ENCODE measurements around the gene DPEP3.

DPEP3 gene

DNA sequence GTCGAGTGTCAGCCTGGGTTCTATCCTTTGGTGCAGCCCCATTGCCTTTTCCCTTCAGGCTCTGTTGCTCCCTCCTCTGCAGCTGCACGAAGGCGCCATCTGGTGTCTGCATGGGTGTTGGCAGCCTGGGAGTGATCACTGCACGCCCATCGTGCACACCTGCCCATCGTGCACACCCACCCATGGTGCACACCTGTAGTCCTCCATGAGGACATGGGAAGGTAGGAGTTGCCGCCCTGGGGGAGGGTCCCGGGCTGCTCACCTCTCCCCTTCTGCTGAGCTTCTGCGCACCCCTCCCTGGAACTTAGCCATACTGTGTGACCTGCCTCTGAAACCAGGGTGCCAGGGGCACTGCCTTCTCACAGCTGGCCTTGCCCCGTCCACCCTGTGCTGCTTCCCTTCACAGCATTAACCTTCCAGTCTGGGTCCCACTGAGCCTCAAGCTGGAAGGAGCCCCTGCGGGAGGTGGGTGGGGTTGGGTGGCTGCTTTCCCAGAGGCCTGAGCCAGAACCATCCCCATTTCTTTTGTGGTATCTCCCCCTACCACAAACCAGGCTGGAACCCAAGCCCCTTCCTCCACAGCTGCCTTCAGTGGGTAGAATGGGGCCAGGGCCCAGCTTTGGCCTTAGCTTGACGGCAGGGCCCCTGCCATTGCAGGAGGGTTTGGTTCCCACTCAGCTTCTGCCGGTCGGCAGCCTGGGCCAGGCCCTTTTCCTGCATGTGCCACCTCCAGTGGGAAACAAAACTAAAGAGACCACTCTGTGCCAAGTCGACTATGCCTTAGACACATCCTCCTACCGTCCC lies 51.5 kb downstream of the DPEP3 start:
- peak; percentile 40 to 51 for DNase-seq

GRCh38 chr16:67928147-67928546 lies 52.2 kb downstream of the DPEP3 start:
- no peak for DNase-seq

GRCh38 chr16:67927131-67927941 lies 53.0 kb downstream of the DPEP3 start:
- no peak for DNase-seq

- no peak for DNase-seq
Measured at GRCh38 chr16:67926181-67926750, 54.0 kb downstream of the DPEP3 start.

Data from inflammatory macrophage (primary cell).